GM12801 (cell line): Measurements from ENCODE around the gene PTPRM.

Source experiments
- TF ChIP-seq, protein P1 (sequence below): IDR thresholded peaks from one replicate; pipeline ENCODE4 v1.5.1; 2011; ENCODE audit warnings: control low read depth; ENCODE audit not compliant: insufficient read length; ENCODE audit errors: extremely low read depth

The PTPRM gene

DNA sequence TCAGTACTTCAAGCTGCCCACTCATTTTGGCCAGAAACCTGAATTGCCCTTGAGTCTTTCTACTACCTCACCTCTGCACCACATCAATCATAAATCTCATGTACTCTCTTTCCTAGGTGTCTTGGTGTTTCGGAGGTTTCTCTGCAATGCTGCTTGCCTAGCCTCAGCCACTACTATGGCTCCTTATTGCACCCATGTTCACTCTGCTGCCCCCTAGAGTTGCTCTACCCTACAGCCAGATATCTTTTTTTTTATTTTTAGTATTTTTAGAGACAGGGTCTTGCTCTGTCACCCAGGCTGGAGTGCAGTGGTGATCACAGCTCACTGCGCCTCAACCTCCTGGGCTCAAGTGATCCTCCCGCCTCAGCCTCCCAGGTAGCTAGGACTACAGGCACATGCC lies 413.0 kb downstream of the PTPRM start:
- TF ChIP-seq, protein P1, sequence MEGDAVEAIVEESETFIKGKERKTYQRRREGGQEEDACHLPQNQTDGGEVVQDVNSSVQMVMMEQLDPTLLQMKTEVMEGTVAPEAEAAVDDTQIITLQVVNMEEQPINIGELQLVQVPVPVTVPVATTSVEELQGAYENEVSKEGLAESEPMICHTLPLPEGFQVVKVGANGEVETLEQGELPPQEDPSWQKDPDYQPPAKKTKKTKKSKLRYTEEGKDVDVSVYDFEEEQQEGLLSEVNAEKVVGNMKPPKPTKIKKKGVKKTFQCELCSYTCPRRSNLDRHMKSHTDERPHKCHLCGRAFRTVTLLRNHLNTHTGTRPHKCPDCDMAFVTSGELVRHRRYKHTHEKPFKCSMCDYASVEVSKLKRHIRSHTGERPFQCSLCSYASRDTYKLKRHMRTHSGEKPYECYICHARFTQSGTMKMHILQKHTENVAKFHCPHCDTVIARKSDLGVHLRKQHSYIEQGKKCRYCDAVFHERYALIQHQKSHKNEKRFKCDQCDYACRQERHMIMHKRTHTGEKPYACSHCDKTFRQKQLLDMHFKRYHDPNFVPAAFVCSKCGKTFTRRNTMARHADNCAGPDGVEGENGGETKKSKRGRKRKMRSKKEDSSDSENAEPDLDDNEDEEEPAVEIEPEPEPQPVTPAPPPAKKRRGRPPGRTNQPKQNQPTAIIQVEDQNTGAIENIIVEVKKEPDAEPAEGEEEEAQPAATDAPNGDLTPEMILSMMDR = no peak

DNA sequence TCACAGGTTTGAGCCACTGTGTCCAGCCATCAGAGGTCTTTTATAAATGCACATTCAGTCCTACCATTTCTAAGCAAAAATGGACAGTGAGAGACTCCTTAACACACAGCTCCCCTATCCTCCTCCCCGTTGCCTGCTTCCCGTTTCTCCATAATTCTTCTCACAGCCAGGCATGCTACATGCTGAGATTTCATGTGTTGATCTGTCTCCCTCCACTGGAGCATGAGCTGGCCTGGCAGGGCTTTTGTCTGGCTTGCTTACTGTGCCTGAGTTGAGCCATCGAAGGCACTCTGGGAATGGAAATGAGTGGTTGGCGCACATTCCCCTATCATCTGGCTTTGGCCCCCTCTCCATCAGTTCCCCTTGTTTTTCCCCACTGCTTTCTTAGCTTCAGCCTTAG lies 413.5 kb downstream of the PTPRM start:
- TF ChIP-seq, protein P1 = no peak

- TF ChIP-seq, protein P1 = no peak
Measured at GRCh38 chr18:7982216-7982615, 415.1 kb downstream of the PTPRM start.

GRCh38 chr18:7987284-7987976 lies 420.3 kb downstream of the PTPRM start:
- TF ChIP-seq, protein P1 = no peak

GRCh38 chr18:7990670-7991069 lies 423.6 kb downstream of the PTPRM start:
- TF ChIP-seq, protein P1 = no peak

DNA sequence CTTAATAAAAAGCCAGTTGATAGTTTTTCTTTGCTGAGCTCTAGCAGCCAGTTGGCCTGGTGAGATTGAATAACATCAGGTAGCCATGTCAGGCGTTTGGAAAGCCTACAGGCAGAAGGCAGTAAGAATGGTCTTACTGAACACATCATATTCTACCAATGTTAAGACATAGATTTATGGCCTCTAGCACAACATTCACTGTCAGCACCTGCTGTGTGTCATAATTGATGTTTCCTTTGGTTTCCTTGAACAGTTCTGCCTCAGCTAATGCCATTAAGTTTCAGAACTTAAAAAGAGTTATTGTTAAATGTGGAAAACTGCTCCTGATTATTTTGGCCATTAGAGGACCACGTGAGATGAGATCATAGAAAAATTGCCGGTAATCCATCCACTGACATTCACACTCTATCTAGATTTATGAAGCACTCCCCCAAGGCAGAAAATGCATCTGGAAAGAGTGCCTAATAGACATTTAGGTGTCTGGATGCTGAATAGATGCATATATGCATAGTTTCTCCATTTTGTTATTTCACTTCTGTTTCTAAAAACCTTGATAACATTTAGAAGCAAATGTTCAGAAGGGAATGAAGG lies 434.7 kb downstream of the PTPRM start:
- TF ChIP-seq, protein P1 = no peak

DNA sequence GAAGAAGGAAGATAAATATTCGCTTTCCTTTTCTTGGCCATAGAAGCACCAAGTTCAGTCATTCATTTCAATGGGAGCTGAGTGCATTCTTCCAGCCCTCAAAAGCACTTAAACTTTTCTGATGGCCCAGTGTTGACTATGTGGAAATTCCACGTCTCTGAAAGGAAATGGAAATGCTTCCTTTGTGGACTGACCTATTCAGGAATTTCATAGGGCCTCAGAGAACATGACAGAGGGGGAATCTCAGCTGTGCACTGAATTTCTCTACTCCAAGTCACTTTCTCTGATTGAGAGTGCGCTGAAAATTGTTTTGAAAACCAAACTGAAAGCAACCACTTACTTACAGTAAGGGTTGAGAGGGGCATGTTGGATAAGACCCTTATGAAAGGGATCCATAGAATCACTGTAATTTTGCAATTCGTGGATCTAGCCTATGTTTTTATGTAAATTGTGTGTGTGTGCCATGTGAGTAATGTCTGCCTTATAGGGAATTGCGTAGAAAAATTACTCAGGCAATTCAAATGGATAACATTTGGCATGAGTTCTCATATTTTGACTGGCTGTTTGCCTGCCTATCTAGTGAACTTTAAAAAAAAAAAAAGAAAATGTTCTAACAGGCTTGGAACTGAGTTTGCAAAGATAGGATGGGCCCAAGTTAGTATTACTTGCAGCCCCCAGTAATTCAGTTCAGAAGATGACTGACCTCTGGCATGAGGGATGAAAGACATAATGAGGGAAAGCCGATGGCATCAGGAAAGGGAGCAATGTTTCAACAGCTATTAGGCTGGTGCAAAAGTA lies 437.0 kb downstream of the PTPRM start:
- TF ChIP-seq, protein P1 = no peak
